ENCODE results near the gene VPS50.

DNA sequence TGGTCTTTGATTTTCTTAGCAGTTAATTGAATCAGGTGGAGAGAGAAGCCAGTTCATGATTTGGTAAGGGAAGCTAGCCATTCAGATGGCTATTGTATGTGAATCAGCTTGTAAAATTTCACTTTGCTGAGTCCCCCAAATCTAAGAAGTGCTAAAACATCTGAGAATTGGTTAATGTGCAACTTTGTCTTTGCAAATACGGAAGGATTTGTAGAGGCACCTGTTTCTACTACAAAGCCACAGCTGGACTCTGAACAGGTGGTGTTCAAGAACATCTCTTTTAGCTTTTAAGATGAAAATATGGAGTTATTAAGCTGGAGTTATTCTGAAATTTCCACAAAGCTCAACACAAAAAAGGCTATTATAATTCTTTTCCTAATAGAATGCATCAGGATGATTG is 132.6 kb downstream of the VPS50 start:
- TF ChIP-seq EZH2 (IDR thresholded peaks at IDR 0.05; ENCODE audit: borderline replicate concordance, insufficient read depth, low read depth, low read length, poor library complexity, severe bottlenecking) = no peak
- TF ChIP-seq, protein P1, sequence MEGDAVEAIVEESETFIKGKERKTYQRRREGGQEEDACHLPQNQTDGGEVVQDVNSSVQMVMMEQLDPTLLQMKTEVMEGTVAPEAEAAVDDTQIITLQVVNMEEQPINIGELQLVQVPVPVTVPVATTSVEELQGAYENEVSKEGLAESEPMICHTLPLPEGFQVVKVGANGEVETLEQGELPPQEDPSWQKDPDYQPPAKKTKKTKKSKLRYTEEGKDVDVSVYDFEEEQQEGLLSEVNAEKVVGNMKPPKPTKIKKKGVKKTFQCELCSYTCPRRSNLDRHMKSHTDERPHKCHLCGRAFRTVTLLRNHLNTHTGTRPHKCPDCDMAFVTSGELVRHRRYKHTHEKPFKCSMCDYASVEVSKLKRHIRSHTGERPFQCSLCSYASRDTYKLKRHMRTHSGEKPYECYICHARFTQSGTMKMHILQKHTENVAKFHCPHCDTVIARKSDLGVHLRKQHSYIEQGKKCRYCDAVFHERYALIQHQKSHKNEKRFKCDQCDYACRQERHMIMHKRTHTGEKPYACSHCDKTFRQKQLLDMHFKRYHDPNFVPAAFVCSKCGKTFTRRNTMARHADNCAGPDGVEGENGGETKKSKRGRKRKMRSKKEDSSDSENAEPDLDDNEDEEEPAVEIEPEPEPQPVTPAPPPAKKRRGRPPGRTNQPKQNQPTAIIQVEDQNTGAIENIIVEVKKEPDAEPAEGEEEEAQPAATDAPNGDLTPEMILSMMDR (IDR thresholded peaks at IDR 0.05) = no peak
